ENCODE results near the gene ZFP82. TPM values are rescaled to one million over a fixed set of nuclear protein-coding genes. Genes with fewer than 3 reads are reported as not detected.

The ZFP82 gene
- total RNA-seq, 4 donors from 2014 or later, result 0.80 to 3.7 (median 2.4) TPM

GRCh38 chr19:36404498-36404897 is 13.9 kb downstream of the ZFP82 start:
- no peak for DNase-seq
- Histone ChIP-seq H3K36me3 (peaks cover 0 to 75% (median 32%) of the 10 kb centered on the region in 4 donors), H3K9me3 (peaks cover 0 to 12% of the 10 kb centered on the region in 2 donors), H3K27ac (no peak overlapping the region), H3K4me1 (no peaks in the 10 kb centered on the region), H3K27me3 (no peaks in the 10 kb centered on the region), H3K4me3 (no peak overlapping the region)
- TF ChIP-seq EP300 (IDR thresholded peaks at IDR 0.05; ENCODE audit: low read depth) (no peak), POLR2A (IDR thresholded peaks at IDR 0.05) (no peak), CTCF (IDR thresholded peaks at IDR 0.05) (no peak), POLR2AphosphoS5 (IDR thresholded peaks at IDR 0.05) (no peak)
- 93 to 98% methylated on average over 3 of the region's 3 CpGs for WGBS, 2 donors (ENCODE audit: low coverage in 1 of 2)
- intact Hi-C loops (cut with DNase I; ENCODE audit: low total_unique reads) (no loop called here), in situ Hi-C loops (cut with MboI; ENCODE audit: low pct_ligation_motif_present in 1 of 4, low pct_unique_long_range_greater_than_20kb in 1 of 4, low sequenced_read_pairs in 3 of 4) (no loop called here)

GRCh38 chr19:36401475-36401874 is 17.0 kb downstream of the ZFP82 start:
- TF ChIP-seq POLR2AphosphoS5 (IDR thresholded peaks at IDR 0.05) (no peak), POLR2A (IDR thresholded peaks at IDR 0.05) (no peak), CTCF (IDR thresholded peaks at IDR 0.05) (no peak), EP300 (IDR thresholded peaks at IDR 0.05; ENCODE audit: low read depth) (no peak)
- WGBS, 2 donors (ENCODE audit: low coverage in 1 of 2), result 78 to 93% methylated on average over 7 of the region's 7 CpGs
- in situ Hi-C loops (cut with MboI; ENCODE audit: low pct_ligation_motif_present in 1 of 4, low pct_unique_long_range_greater_than_20kb in 1 of 4, low sequenced_read_pairs in 3 of 4) (no loop called here), intact Hi-C loops (cut with DNase I; ENCODE audit: low total_unique reads) (no loop called here)
- no peak for DNase-seq
- Histone ChIP-seq H3K4me1 (no peaks in the 10 kb centered on the region), H3K9me3 (peaks cover 28 to 33% of the 10 kb centered on the region in 2 donors), H3K36me3 (peaks cover 0 to 78% (median 26%) of the 10 kb centered on the region in 4 donors), H3K27ac (no peak overlapping the region), H3K27me3 (no peaks in the 10 kb centered on the region), H3K4me3 (no peak overlapping the region)

GRCh38 chr19:36398571-36398970 is 19.9 kb downstream of the ZFP82 start:
- H3K36me3 ChIP-seq, result peaks cover 0 to 79% (median 29%) of the 10 kb centered on the region in 4 donors
- H3K9me3 ChIP-seq, result peaks cover 55 to 57% of the 10 kb centered on the region in 2 donors
- in situ Hi-C loops (cut with MboI; ENCODE audit: low pct_ligation_motif_present in 1 of 4, low pct_unique_long_range_greater_than_20kb in 1 of 4, low sequenced_read_pairs in 3 of 4), result no loop called here
- TF ChIP-seq EP300 (IDR thresholded peaks at IDR 0.05; ENCODE audit: low read depth) (no peak), CTCF (IDR thresholded peaks at IDR 0.05) (no peak), POLR2A (IDR thresholded peaks at IDR 0.05) (no peak)
- DNase-seq, result no peak
- H3K27me3 ChIP-seq, result no peaks in the 10 kb centered on the region
- no peak overlapping the region for H3K27ac ChIP-seq
- no peak overlapping the region for H3K4me3 ChIP-seq
- 89 to 98% methylated on average over 3 of the region's 3 CpGs for WGBS, 2 donors (ENCODE audit: low coverage in 1 of 2)
- intact Hi-C loops (cut with DNase I; ENCODE audit: low total_unique reads), result no loop called here
- no peaks in the 10 kb centered on the region for H3K4me1 ChIP-seq

- in situ Hi-C loops (cut with MboI; ENCODE audit: low pct_ligation_motif_present in 1 of 4, low pct_unique_long_range_greater_than_20kb in 1 of 4, low sequenced_read_pairs in 3 of 4), result no loop called here
- peaks cover 0 to 54% (median 25%) of the 10 kb centered on the region in 4 donors for H3K36me3 ChIP-seq
- intact Hi-C loops (cut with DNase I; ENCODE audit: low total_unique reads), result no loop called here
- peaks cover 77 to 83% of the 10 kb centered on the region in 2 donors for H3K9me3 ChIP-seq
- H3K4me3 ChIP-seq, result no peak overlapping the region
- TF ChIP-seq POLR2AphosphoS5 (IDR thresholded peaks at IDR 0.05) (no peak), POLR2A (IDR thresholded peaks at IDR 0.05) (no peak), EP300 (IDR thresholded peaks at IDR 0.05; ENCODE audit: low read depth) (no peak), CTCF (IDR thresholded peaks at IDR 0.05) (no peak)
- DNase-seq, result no peak
- no peaks in the 10 kb centered on the region for H3K27me3 ChIP-seq
- H3K4me1 ChIP-seq, result no peaks in the 10 kb centered on the region
- WGBS, 2 donors (ENCODE audit: low coverage in 1 of 2), result 97 to 98% methylated on average over 8 to 11 of the region's 11 CpGs
- H3K27ac ChIP-seq, result no peak overlapping the region
Measured at GRCh38 chr19:36392916-36393673, 25.3 kb downstream of the ZFP82 start.

Data from transverse colon (tissue), 4 donors.